Retina (tissue), 1 donor: Measurements from ENCODE around the gene ASPN.

ENCODE experiments used
- DNase-seq: peaks from one replicate; pipeline ENCODE4 v3.0.0-alpha.2; 2016

Gene ASPN

DNA sequence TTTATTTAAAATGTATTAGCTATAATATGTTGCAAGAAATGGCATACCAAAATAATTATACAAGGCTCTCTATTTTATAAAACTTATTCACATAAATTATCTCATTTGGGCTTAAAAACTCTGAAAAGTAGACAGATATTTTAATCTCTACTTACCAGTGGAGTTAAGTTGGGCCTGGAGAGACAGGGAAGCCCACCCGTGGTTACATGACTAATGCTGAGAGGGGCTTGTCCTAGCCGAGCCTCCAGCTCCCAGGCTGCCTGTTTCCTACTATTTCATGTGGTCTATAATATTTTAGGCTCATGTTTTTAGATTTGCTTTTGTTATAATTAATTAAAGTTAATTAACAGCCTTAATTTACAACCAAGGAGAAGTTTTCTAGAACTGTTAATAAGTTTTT lies 20.9 kb upstream of the ASPN start:
- no peak for DNase-seq

GRCh38 chr9:92501671-92502393 lies 19.5 kb upstream of the ASPN start:
- DNase-seq, result no peak

DNA sequence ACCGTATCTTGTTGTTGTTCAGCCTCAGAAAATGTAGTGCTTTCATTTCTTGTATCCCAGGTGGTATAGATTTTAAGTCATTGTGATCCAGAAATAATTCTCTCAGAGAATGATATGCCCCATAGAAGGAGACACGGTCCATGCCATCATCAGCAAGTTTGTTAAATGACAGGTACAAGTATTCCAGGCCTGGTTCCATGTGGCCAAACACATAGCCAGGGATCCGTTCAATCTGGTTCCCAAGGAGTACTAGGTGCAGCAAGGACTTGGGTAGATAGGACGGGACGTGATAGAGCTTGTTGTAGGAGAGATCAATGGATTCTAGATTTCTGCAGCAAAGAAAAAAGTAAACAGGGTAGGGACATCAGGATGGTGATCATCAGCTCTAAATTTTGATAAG lies 18.4 kb upstream of the ASPN start:
- DNase-seq, result no peak

DNA sequence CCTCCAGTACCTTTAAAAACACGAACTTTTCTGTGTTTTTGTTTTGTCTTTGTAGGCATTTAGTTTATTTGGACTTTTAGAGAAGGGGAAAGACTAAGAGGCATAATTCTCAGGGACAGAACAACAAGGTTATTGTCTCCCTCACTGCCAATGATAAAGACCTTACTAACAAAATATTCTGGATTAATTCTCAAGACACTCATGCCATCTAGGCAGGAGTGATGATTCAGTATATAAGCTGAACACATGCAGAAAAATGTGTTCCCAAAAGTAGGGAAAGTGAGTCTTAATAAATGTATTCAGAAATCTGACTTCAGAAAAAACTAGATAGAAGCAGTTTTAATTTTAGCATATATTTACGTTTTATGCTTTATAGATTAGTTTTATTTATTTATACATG lies 17.4 kb upstream of the ASPN start:
- no peak for DNase-seq

DNA sequence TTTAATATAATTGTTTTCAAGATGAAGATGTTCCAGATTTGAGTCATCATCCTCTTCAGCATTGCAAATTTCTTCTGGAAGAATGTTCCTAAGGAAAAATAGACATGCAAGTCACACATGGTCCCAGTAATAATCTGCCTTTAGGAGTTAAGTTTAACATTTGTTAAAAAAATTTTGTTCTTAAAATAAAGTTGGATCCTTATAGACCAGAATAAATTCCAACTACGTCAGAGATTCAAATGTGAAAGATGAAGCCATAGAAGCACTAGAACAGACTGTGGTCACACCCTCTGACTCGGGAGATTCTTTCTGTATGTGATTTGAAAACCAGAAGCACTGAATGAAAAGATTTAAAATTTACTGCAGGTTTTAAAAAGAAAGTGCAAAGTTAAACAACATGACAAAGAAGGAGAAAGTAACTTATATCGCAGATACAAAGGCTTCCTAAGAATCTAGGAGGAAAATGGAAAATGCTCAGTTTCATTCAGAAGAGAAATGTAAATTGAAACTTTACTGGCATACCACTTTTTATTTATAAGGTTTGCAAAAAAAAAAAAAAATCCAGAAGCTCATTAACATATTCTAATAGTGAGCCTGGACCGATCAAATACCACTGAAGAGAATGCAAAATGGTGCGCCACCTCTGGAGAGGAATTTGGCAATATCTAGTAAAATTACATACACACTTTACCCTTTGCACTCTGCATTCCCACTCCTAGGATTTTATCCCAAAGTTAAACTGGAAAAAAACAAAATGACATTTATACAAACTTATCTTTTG lies 14.3 kb upstream of the ASPN start:
- DNase-seq, result no peak

DNA sequence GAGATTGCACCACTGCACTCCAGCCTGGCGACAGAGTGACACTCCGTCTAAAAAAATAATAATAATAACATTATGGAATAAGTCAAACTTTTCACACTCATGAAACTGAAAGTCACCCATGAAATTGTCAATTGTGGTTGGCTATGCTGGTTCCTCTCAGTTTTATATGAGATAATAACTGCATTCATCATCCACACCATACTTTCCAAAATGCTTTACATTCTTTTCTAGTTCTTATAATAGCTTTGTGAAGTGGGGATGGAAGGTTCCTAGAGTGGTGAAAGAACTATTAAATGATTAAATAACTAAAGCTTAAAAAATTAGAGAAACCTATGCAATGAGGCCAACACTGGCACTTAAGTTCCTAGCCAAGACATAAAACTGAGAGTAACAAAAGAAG lies 12.6 kb upstream of the ASPN start:
- no peak for DNase-seq

DNA sequence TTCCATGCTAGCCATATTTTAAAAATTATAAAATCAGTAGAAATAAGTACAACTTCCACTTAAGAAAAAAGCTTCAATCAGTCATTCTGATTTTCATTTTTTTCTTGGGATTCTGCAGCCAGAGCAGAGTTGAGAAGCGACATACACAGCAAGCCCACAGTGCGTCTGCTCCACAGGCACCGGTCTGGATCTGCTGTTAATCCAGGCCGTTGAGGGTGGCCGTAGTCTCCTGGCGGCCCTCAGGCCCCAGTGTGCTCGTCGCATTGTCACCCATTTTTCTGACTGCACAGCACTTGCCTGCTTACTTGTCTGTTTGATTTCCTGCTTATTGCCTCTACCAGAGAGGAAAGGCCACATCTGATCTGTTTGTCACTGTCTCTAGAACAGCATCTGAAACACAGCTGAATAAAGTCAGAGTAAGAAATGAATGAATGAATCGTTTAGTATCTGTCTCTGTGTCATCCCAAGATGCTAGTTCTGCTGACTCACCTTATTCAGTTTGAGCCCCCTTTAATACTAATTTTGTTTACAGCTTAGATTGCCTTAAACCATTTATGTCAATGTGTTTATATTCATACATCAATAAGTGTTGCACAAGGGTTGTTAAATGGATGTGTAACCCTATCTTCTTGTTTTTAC lies 11.6 kb upstream of the ASPN start:
- no peak for DNase-seq

DNA sequence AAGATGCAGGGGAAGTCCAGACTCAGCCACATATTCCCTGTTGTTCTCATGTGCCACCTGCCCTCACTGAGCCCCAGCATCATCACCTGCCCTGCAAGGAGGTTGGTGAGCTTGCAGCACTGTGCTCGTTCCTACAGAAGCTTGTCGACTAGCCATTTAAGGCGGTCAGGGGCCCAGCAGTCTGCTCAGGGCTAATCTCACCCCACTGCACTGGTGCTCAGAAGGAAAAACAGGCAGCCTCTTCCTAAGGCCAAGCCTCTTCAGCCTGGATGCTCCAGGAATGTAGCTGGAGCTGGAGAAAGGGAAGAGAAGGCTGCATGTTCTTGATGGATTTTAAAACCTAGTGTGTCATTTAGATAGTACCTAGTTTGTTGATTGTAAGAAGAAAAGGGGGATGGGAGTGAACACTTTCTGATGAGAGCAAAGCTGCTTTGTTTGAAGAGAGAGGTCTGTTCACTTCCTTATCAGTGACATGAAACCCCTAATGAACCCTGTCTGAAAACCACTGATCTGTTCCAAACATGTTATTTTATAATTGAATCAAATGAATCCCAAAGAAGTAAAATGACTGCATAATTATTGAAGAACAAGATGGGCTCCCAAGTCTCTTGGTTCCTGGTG lies 10.6 kb upstream of the ASPN start:
- DNase-seq, result no peak

DNA sequence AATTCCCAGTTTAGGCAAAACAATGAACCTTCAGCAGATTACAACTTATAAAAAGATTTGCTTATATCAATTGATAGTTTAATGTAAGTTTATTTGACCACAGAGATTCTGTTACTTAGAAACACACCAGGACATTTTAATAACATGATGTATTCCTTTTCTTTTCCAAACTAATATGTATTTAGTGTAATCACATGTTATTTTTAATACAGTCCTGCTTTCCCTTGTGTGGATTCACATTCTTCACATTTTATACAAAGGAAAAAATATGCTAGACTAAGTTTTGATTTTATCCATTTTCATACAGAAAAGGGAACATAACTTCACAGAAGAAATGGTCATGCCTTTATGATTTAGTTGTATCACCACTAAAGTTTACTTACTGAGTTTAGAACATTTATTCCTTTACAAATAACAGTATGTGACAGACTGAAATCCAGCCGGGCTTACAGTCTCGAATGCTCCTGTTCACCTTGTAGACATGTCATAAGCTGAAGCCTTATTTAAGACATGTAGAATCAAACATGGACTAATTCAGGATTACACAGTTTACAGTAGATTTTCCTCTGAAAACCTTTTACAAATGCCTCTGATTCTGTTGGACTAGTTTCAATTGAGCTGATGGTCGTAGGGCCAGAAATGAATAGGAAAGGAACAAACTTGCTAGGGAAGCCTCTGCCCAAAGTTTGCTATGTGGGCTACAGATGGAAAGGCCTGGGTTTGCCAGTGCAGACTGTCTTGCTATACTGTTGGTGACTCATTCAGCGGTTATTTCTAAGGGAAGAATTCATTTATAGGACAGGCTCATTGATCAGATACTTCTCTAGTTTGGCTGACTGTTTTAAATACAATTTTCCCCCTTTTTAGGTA lies 6.6 kb upstream of the ASPN start:
- DNase-seq, result no peak

DNA sequence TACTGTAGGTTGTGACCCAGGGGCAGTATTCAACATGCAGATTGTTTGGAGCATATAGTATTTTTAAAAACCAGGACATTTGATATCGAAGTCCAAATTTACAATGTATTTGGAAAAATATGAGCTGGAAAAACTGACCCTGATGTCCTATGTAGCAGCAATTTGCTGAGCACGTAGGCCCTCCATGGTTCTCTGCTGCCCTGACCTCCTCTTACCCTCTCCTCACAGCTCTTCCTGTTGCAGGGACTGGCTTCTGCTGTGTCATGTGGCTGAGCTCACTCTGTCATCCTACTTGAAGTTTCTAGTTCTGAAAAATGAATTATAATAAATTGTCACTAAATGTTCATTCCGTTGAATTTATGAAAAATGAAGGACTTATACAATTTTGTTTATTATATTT lies 4.1 kb upstream of the ASPN start:
- DNase-seq, result no peak

- no peak for DNase-seq
Observed at GRCh38 chr9:92484563-92484962, 2.3 kb upstream of the ASPN start.

DNA sequence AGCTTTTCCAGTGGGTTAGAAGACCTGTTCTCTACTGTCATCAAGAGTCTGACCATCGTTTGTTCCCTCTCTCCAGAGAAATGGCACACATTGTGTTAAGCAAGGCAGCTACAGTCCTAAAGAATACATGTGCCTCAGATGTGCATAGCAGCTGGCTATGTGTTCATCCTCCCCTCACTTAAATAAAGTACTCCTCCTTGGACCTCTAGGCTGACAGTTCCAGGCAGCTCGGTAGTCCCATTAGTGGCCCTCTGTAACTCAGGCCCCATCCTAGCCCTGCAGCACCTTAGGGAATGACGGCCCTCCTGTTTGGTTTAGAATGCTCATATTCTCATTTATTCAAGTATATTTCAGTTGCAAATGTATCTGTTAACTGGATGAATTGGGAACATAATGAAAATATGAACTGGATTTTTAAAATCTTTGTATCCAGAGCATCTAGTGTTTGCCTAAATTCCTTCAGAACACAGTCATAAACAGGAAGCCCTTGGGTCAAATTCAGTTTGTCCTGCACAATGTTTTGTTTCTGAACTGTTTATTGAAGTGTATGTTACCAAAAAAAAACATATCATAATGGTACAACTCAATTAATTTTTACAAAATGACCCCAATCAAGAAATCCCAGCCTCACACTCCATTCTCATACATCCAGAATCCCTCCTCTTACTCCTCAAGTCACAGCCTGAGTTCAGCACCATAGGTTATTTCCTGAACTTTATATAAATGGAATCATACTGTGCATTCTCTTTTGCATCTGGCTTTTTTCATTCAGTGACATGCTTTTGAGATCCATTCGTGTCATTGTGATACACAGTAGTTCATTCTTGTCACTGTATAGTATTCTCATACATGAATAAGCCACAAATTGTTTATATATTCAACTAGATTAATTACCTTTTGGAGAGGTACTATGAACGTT lies 1.6 kb upstream of the ASPN start:
- DNase-seq, result no peak

DNA sequence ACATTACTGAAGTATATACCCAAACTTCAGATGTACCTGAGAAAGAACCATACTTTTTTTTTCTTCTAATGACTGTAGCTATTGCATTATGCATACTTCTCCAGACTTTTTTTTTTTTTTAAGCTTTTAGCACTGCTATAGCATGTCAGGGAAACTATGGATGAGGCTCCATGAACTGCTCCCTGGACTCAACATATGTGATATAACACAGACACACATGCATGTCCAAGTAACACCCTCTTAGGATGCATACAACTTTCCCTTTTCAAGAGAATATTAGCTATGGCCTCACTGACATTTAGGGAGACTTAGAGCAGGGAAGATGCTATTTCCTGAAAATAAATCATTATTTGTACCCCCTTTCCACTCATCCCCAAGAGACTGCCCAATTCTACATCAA lies 499 bp upstream of the ASPN start:
- no peak for DNase-seq

DNA sequence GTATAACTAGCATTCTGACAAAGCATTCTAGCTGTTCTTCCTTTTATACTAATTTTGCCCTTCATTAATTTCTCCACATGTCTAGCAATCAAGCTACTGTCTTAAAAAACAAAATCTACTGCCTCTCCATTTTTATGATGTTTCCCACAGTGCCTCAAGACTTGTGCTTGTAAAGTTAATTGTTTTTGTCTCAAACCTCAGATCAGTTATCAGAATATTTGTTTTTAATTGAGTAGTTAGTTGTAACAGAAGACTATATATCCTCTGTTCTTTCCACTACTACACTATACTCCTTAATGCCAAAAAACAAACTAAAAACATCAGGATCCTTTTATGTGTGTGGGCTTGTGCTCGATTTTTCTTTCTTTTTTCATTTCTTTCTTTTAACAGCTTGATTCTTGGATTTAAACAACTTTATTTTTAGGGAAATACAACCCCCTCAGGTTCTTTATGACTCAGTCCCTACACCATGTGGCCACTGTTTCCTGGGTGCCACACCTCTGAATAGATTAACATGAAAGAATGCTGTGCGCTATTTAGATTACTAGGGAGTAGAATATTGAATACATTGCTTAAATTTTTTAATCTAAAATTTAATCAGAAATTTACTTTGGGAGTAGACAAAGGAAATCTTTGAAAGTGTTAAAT lies 1.2 kb downstream of the ASPN start:
- no peak for DNase-seq

DNA sequence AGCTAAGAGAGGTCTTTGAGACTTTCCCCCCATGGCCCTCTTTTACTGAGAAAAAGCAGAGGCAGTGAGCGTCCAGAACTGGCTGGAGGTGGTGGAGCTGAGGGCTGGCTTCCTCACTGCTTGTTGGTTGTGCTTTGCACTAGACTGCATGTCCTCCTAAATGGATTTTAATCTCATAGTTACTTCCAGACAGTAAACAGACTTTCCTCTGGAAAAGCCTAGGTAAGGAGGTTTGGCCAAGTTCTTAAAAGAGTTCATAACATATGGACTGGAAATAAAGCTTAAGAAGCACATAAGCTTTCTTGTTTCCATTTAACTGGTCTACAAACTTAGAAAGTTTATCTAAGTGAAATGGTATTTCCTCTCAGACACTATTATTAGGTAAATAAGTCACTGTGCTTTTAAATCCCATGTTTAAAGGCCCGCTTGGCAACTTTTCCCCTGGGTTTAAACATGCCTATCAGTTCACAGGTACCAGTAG lies 2.0 kb downstream of the ASPN start:
- DNase-seq, result no peak

DNA sequence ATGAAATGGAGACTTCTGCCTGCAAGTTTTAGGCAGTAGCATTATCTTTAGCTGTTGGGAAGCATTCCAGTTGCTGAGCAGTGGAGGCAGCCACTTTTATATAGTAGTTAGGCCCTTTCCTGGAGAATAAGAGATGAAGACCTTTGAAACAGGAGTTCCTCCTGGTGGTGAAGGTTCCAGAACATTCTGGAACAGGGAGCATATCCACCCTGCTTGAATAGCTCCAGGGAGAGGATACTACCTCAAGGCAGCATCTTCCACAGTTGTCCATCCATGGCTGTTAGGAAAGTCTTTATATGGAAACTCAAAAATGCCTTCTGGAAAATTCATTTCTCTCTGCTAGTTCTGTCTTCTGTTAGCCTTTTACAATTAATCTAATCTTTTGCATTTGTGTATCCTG lies 3.0 kb downstream of the ASPN start:
- DNase-seq, result no peak

GRCh38 chr9:92478783-92479182 lies 3.5 kb downstream of the ASPN start:
- DNase-seq, result no peak

DNA sequence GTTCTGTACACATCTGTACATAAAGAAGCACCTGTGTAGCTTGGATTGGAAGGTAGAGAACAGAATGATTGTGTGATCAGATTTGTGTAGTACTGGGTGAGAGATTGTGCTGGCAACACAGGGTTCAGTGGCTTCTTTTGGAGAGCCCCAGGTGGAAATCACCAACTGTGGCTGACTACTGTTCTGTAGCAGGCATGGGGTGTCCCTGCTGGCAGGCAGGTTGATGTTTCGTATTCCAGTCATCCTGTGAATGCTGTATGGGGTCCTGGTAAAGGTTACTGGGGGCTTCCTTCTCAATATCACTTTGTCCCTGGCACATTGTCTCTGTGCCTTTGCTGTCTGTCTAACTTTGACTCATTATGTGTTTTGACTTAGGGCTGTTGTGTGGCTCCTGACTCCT lies 5.3 kb downstream of the ASPN start:
- DNase-seq, result no peak

DNA sequence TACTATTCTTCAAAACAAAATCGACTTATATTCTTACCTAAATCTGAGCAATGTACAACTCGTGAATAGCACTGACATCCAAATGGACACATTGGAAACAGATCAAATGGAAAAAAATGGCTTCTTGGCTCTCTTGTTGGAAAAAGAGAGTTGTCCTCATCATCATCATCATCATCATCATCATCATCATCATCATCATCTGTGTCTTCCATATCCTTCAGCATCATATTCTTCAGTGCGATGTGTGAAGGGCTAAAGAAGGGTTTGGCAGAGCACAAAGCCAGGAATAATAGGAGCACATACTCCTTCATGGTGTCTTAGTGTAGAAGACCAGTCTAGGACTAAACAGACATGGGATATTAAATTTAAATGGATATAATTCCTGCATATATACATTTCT lies 7.7 kb downstream of the ASPN start:
- no peak for DNase-seq

- DNase-seq, result no peak
Observed at GRCh38 chr9:92468206-92468605, 14.1 kb downstream of the ASPN start.

DNA sequence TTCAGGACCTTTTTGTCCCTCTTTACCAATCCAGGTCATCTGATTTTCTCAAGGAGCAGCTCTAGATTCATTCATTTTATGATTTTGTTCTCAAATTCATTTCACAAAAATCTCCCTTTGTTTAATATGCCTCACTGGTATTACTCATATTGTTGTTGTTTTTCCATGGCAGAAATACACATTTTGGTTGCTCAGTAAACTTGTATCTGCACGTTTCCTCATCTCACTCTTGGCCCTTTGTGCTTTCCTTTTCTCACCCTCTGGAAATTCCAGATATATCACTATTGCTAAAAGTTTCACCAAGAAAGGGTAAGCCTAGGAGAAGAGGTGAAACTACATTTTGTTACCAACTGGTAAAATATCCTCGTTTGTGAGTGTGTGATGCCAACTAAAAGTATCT lies 14.8 kb downstream of the ASPN start:
- DNase-seq, result no peak
